Measurements from ENCODE around the gene FAM76A.
A peak's percentile ranks its signal among the peaks of the same experiment; 100 is the strongest.
"Not testable (repeated sequence)": the region's sequence is repeated elsewhere in the genome, so short reads cannot be mapped to it uniquely, and the experiment has no call there.

The FAM76A gene

GRCh38 chr1:27724961-27725373 lies 794 bp upstream of the FAM76A start:
- DNase-seq (ENCODE audit: low read depth in 2 of 2), result no peak

GRCh38 chr1:27726173-27727044 lies 648 bp downstream of the FAM76A start:
- DNase-seq (ENCODE audit: low read depth in 2 of 2), result peak; percentile 9 to 11

GRCh38 chr1:27727126-27727525 lies 1.4 kb downstream of the FAM76A start:
- no peak for DNase-seq (ENCODE audit: low read depth in 2 of 2)

GRCh38 chr1:27736252-27736651 lies 10.5 kb downstream of the FAM76A start:
- no peak for DNase-seq (ENCODE audit: low read depth in 2 of 2)

- DNase-seq (ENCODE audit: low read depth in 2 of 2), result no peak
Observed at GRCh38 chr1:27741121-27741520, 15.4 kb downstream of the FAM76A start.

- DNase-seq (ENCODE audit: low read depth in 2 of 2), result no peak
Observed at GRCh38 chr1:27744556-27744955, 18.8 kb downstream of the FAM76A start.

GRCh38 chr1:27745466-27745865 lies 19.7 kb downstream of the FAM76A start:
- no peak for DNase-seq (ENCODE audit: low read depth in 2 of 2)

GRCh38 chr1:27752360-27752759 lies 26.6 kb downstream of the FAM76A start:
- no peak for DNase-seq (ENCODE audit: low read depth in 2 of 2)

- DNase-seq (ENCODE audit: low read depth in 2 of 2), result no peak
Observed at GRCh38 chr1:27755286-27755685, 29.5 kb downstream of the FAM76A start.

- no peak for DNase-seq (ENCODE audit: low read depth in 2 of 2)
Observed at GRCh38 chr1:27755865-27756264, 30.1 kb downstream of the FAM76A start.

- no peak for DNase-seq (ENCODE audit: low read depth in 2 of 2)
Observed at GRCh38 chr1:27759236-27759635, 33.5 kb downstream of the FAM76A start.

- no peak for DNase-seq (ENCODE audit: low read depth in 2 of 2)
Observed at GRCh38 chr1:27760426-27760825, 34.7 kb downstream of the FAM76A start.

- no peak for DNase-seq (ENCODE audit: low read depth in 2 of 2)
Observed at GRCh38 chr1:27762033-27762432, 36.3 kb downstream of the FAM76A start.

GRCh38 chr1:27763358-27763757 lies 37.6 kb downstream of the FAM76A start:
- no peak for DNase-seq (ENCODE audit: low read depth in 2 of 2)

GRCh38 chr1:27770293-27770830 lies 44.6 kb downstream of the FAM76A start:
- no peak for DNase-seq (ENCODE audit: low read depth in 2 of 2)

- no peak for DNase-seq (ENCODE audit: low read depth in 2 of 2)
Observed at GRCh38 chr1:27772036-27772931, 46.5 kb downstream of the FAM76A start.

GRCh38 chr1:27772932-27773825 lies 47.4 kb downstream of the FAM76A start, which contains the start of gene STX12:
TSS of gene STX12 (plus strand) at chr1:27773219. CDS start at chr1:27773308, 89 bp downstream.
- peak; percentile 99 for DNase-seq (ENCODE audit: low read depth in 2 of 2)

- DNase-seq (ENCODE audit: low read depth in 2 of 2), result no peak
Observed at GRCh38 chr1:27773826-27774445, 48.2 kb downstream of the FAM76A start.

- DNase-seq (ENCODE audit: low read depth in 2 of 2), result no peak
Observed at GRCh38 chr1:27774654-27775053, 48.9 kb downstream of the FAM76A start.

- DNase-seq (ENCODE audit: low read depth in 2 of 2), result not testable (repeated sequence)
Observed at GRCh38 chr1:27775336-27775735, 49.6 kb downstream of the FAM76A start.

- not testable (repeated sequence) for DNase-seq (ENCODE audit: low read depth in 2 of 2)
Observed at GRCh38 chr1:27776276-27776675, 50.5 kb downstream of the FAM76A start.

Data from stimulated activated CD4-positive, alpha-beta T cell treated with anti-CD3 and anti-CD28 coated beads, Interleukin-15, amount 100 ng/mL, for 48 hours (primary cell).